Mucosa of descending colon (tissue), 3 donors: ENCODE data around the gene UPK1A. TPM values are rescaled to one million over a fixed set of nuclear protein-coding genes. Genes with fewer than 3 reads are reported as not detected.

Experiments used
- ATAC-seq: fragments of 200-7000 bp; cut with Tn5 transposase; one replicate; pipeline ENCODE4 v1.9.1; 2020; ENCODE audit warnings: mild to moderate bottlenecking, moderate library complexity
- DNase-seq, 3 donors: peaks; one replicate each; pipeline ENCODE4 v3.0.0-alpha.2; 2020
- H3K36me3 ChIP-seq: fragments of 200-600 bp; one replicate; pipeline ENCODE4 v1.8.0; 2021; ENCODE audit warnings: low read depth, mild to moderate bottlenecking
- H3K4me1 ChIP-seq: fragments of 200-600 bp; one replicate; pipeline ENCODE4 v1.8.0; 2021; ENCODE audit warnings: low read depth, mild to moderate bottlenecking
- H3K4me3 ChIP-seq: fragments of 200-600 bp; one replicate; pipeline ENCODE4 v1.8.0; 2021; ENCODE audit warnings: mild to moderate bottlenecking
- H3K9me3 ChIP-seq: fragments of 200-600 bp; one replicate; pipeline ENCODE4 v1.8.0; 2021; ENCODE audit warnings: mild to moderate bottlenecking
- intact Hi-C, 2 donors: fragments of 100-400 bp; cut with DNase I in 1 of 2; cut with micrococcal nuclease in 1 of 2; formaldehyde crosslinking; loops; one replicate each; pipeline versions ENCODE4 v1.11.0 to v1.11.1; 2022; cut with DNase I, micrococcal nuclease
- total RNA-seq, 3 donors: library from RNA; stranded (reverse); fragmentation: NEBNext Ultra II Directional in 2 of 3; extraction: Animal tissue kit (Norgen Biotek cat#: 25700) in 2 of 3; gene quantifications; one replicate each; pipeline versions ENCODE4 v1.2.1 to v1.2.4, GENCODE V29; 2021 to 2023
- TF ChIP-seq, protein P1 (sequence below): fragments of 200-600 bp; IDR thresholded peaks from one replicate; pipeline ENCODE4 v1.8.0; 2022; ENCODE audit warnings: antibody characterized with exemption, mild to moderate bottlenecking
- donor health status: DM: no; HTN: no; CAD: no; lungs with moderate emphysema.
- donor health status: DM: no; HTN: no; CAD: no.
- donor health status: DM: no; HTN: yes; CAD: no.

The UPK1A gene
- total RNA-seq, 3 donors from 2014 or later, result not detected

DNA sequence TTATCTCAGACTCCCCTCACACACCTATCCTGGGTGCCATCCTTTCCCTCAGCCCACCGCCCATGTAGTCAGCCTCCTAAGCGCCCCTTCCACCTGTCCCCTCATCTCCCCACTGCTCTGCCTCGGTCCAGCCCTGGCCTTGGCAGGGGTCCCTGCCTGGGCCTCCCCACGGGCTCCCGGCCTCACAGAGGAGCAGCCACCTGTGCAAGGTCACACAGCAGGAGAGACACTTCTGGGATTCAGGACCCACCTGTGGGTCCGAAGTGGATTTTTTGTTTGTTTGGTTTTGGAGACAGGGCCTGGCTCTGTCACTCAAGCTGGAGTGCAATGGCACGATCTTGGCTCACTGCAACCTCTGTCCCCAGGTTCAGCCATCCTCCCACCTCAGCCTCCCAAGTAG, 713 bp upstream of the UPK1A start:
- Histone ChIP-seq H3K4me1 (no peaks in the 10 kb centered on the region), H3K9me3 (no peaks in the 10 kb centered on the region), H3K4me3 (no peak overlapping the region), H3K36me3 (no peaks in the 10 kb centered on the region)
- DNase-seq (no peak), ATAC-seq (no peak)
- TF ChIP-seq, protein P1, sequence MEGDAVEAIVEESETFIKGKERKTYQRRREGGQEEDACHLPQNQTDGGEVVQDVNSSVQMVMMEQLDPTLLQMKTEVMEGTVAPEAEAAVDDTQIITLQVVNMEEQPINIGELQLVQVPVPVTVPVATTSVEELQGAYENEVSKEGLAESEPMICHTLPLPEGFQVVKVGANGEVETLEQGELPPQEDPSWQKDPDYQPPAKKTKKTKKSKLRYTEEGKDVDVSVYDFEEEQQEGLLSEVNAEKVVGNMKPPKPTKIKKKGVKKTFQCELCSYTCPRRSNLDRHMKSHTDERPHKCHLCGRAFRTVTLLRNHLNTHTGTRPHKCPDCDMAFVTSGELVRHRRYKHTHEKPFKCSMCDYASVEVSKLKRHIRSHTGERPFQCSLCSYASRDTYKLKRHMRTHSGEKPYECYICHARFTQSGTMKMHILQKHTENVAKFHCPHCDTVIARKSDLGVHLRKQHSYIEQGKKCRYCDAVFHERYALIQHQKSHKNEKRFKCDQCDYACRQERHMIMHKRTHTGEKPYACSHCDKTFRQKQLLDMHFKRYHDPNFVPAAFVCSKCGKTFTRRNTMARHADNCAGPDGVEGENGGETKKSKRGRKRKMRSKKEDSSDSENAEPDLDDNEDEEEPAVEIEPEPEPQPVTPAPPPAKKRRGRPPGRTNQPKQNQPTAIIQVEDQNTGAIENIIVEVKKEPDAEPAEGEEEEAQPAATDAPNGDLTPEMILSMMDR, result no peak
- intact Hi-C loops, result no loop called here

DNA sequence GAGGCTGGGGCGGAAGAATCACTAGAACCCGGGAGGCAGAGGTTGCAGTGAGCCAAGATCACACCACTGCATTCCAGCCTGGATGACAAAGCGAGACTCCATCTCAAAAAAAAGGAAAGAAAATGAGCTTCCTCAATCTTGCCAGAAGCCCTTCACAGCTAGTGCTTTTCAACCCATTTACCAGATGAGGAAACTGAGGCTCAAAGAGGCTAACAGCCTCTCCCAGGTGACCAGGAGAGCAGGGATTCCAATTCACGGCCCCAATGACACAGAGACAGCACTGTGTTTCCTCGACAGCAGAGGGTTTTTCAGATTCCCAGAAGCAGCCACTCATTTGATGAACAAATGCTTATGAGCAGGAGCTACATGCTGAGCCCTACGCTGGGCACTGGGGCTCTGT, 3.2 kb downstream of the UPK1A start:
- Histone ChIP-seq H3K9me3 (no peaks in the 10 kb centered on the region), H3K36me3 (no peaks in the 10 kb centered on the region), H3K4me1 (no peaks in the 10 kb centered on the region), H3K4me3 (no peak overlapping the region)
- ATAC-seq (no peak), DNase-seq (no peak)
- intact Hi-C loops, result no loop called here
- TF ChIP-seq, protein P1, result no peak

DNA sequence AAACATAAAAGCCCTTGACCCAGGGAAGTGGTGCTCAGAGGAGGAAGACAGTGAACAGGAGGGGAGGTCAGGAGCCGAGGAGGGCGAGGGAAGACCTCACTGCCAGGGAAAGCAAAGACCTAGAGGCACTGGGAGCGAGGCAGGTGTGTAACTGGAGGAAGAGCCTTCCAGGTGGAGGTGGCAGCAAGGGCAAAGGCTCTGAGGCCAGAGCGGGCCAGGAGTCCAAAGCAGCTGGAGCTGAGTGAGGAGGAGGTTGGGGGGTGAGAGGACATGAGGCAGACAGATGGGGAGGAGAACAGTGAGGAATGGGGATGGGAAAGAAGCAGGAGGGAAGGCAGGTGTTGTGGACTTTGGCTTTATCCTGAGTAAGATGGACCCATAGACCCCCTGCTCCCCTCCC, 3.7 kb downstream of the UPK1A start:
- TF ChIP-seq, protein P1, result no peak
- DNase-seq (no peak), ATAC-seq (no peak)
- intact Hi-C loops, result no loop called here
- H3K9me3 ChIP-seq, result no peaks in the 10 kb centered on the region
- no peaks in the 10 kb centered on the region for H3K4me1 ChIP-seq
- no peaks in the 10 kb centered on the region for H3K36me3 ChIP-seq
- no peak overlapping the region for H3K4me3 ChIP-seq

DNA sequence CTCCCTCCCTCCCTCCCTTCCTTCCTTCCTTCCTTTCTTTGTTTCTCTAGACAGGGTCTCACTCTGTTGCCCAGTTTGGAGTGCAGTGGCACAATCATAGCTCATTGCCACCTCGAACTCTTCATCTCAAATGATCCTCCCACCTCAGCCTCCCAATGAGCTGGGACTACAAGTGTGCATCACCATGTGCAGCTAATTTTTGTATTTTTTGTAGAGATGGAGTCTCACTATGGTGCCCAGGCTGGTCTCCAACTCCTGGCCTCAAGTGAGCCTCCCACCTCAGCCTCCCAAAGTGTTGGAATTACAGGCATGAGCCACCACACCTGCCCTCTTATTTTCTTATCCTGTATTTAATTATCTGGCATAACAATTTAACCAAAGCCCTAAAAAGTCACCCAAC, 4.4 kb downstream of the UPK1A start:
- H3K9me3 ChIP-seq, result no peaks in the 10 kb centered on the region
- no peaks in the 10 kb centered on the region for H3K36me3 ChIP-seq
- TF ChIP-seq, protein P1, result no peak
- intact Hi-C loops, result no loop called here
- no peak overlapping the region for H3K4me3 ChIP-seq
- H3K4me1 ChIP-seq, result no peaks in the 10 kb centered on the region
- ATAC-seq (no peak), DNase-seq (no peak)

DNA sequence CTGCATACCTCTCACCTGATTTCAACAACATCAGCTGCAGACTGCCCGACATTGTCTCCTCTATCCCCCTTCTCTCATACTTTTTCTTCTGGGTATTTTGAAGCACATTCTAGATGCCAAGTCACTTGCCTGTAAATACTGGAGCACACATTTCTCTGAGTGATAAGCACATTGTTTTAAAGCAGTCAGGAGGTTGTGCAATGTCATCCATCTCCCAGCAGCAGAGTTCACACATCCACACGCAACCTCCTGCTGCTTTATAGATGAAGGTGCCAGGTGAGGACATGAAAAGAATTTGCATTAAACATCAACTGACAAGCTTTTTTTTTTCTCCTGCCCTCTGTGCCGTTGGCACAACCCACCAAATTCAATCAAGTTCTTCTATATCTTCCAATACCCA, 5.5 kb downstream of the UPK1A start:
- no peak for ATAC-seq
- DNase-seq, result no peak
- Histone ChIP-seq H3K4me3 (no peak overlapping the region), H3K4me1 (no peaks in the 10 kb centered on the region), H3K9me3 (no peaks in the 10 kb centered on the region), H3K36me3 (no peaks in the 10 kb centered on the region)
- TF ChIP-seq, protein P1, result no peak
- intact Hi-C loops, result no loop called here

DNA sequence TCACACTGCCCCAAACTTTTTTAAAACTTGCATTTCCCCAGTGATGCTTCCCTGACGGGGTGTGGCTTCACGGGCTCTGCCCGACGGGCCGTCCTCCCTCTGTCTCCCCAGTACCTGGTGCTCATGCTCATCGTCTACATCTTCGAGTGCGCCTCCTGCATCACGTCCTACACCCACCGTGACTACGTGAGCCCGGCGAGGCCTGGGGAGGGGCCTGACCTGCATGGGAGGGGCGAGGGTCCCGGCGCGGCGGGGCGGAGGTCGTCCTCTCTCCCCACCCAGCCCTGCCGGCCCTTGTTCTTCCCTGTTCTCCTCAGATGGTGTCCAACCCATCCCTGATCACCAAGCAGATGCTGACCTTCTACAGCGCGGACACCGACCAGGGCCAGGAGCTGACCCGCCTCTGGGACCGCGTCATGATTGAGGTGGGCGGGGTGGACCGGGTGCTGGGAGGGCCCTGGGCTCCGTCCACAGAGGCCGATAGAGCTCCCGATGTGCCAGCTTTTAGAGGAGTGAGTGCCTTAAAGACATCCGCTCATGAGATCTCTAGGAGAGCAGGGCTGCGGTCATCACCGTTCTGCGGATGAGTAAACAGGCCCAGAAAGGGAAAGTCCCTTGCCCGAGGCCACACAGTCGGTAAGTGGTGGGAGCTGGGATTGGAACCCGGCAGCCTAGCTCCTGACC, 6.9 kb downstream of the UPK1A start:
- H3K9me3 ChIP-seq, result no peaks in the 10 kb centered on the region
- TF ChIP-seq, protein P1, result no peak
- ATAC-seq (peak; percentile 70), DNase-seq (peak in 2 of 3 donors; percentile 16 to 41)
- H3K36me3 ChIP-seq, result no peaks in the 10 kb centered on the region
- H3K4me1 ChIP-seq, result no peaks in the 10 kb centered on the region
- no peak overlapping the region for H3K4me3 ChIP-seq
- intact Hi-C loops, result no loop called here
